HEK293 (cell line): ENCODE results near the gene RARRES2.

Experiments used
- AEBP2 ChIP-seq: fragments of 450-650 bp; formaldehyde crosslinking; IDR thresholded peaks from 2 replicates; pipeline ENCODE4 v1.5.1; 2016; ENCODE audit warnings: missing biosample characterization, missing genetic modification characterization, borderline replicate concordance
- HIC1 ChIP-seq: fragments of 450-650 bp; formaldehyde crosslinking; IDR thresholded peaks from 2 replicates; pipeline ENCODE4 v1.5.1; 2016; ENCODE audit warnings: missing biosample characterization, missing genetic modification characterization
- KLF10 ChIP-seq: fragments of 450-650 bp; IDR thresholded peaks from 2 replicates; pipeline ENCODE4 v1.5.1; 2018; ENCODE audit warnings: missing biosample characterization, mild to moderate bottlenecking, missing genetic modification characterization
- SETDB1 ChIP-seq: IDR thresholded peaks from one replicate; pipeline ENCODE4 v1.6.1; 2017; ENCODE audit warnings: mild to moderate bottlenecking, low read length, moderate library complexity, mixed read lengths; ENCODE audit not compliant: insufficient read length
- ZBTB11 ChIP-seq: fragments of 450-650 bp; formaldehyde crosslinking; conservative IDR thresholded peaks from 2 replicates; pipeline ENCODE4 v1.5.1; 2016; ENCODE audit warnings: low read depth, missing biosample characterization, missing genetic modification characterization
- ZBTB49 ChIP-seq: fragments of 450-650 bp; formaldehyde crosslinking; IDR thresholded peaks from 2 replicates; pipeline ENCODE4 v1.5.1; 2016; ENCODE audit warnings: missing biosample characterization, missing genetic modification characterization, low read depth
- ZNF19 ChIP-seq: fragments of 450-650 bp; formaldehyde crosslinking; IDR thresholded peaks from 2 replicates; pipeline ENCODE4; 2016; ENCODE audit warnings: missing biosample characterization, missing genetic modification characterization, low read depth
- ZNF202 ChIP-seq: fragments of 450-650 bp; formaldehyde crosslinking; IDR thresholded peaks from 2 replicates; pipeline ENCODE4 v1.5.1; 2016; ENCODE audit warnings: missing biosample characterization, missing genetic modification characterization, borderline replicate concordance
- ZNF324 ChIP-seq: fragments of 450-650 bp; formaldehyde crosslinking; IDR thresholded peaks from 2 replicates; pipeline ENCODE4 v1.5.1; 2016; ENCODE audit warnings: missing biosample characterization, missing genetic modification characterization
- ZNF362 ChIP-seq: fragments of 450-650 bp; formaldehyde crosslinking; IDR thresholded peaks from 2 replicates; pipeline ENCODE4 v1.5.1; 2016; ENCODE audit warnings: missing biosample characterization, missing genetic modification characterization
- ZNF404 ChIP-seq: fragments of 450-650 bp; formaldehyde crosslinking; IDR thresholded peaks from 2 replicates; pipeline ENCODE4 v1.5.1; 2017; ENCODE audit warnings: missing biosample characterization, missing genetic modification characterization
- ZNF423 ChIP-seq: fragments of 450-650 bp; formaldehyde crosslinking; IDR thresholded peaks from 2 replicates; pipeline ENCODE4 v1.5.1; 2016; ENCODE audit warnings: missing biosample characterization, missing genetic modification characterization
- ZNF426 ChIP-seq: fragments of 450-650 bp; formaldehyde crosslinking; IDR thresholded peaks from 2 replicates; pipeline ENCODE4 v1.5.1; 2017; ENCODE audit warnings: missing biosample characterization, missing genetic modification characterization, mild to moderate bottlenecking, inconsistent platforms, moderate library complexity
- ZNF433 ChIP-seq: fragments of 450-650 bp; formaldehyde crosslinking; IDR thresholded peaks from 2 replicates; pipeline ENCODE4 v1.5.1; 2016; ENCODE audit warnings: missing biosample characterization, missing genetic modification characterization, low read depth
- ZNF501 ChIP-seq: fragments of 450-650 bp; formaldehyde crosslinking; IDR thresholded peaks from 2 replicates; pipeline ENCODE4 v1.5.1; 2016; ENCODE audit warnings: missing biosample characterization, missing genetic modification characterization
- ZNF510 ChIP-seq: fragments of 450-650 bp; formaldehyde crosslinking; IDR thresholded peaks from 2 replicates; pipeline ENCODE4 v1.5.1; 2018; ENCODE audit warnings: mild to moderate bottlenecking, missing genetic modification characterization, missing biosample characterization; ENCODE audit not compliant: insufficient replicate concordance
- ZNF555 ChIP-seq: fragments of 450-650 bp; formaldehyde crosslinking; conservative IDR thresholded peaks from 2 replicates; pipeline ENCODE4 v1.5.1; 2017; ENCODE audit warnings: missing biosample characterization, mild to moderate bottlenecking, missing genetic modification characterization, inconsistent platforms
- ZNF561 ChIP-seq: fragments of 450-650 bp; IDR thresholded peaks from 2 replicates; pipeline ENCODE4 v1.5.1; 2018; ENCODE audit warnings: missing biosample characterization, missing genetic modification characterization, borderline replicate concordance
- ZNF600 ChIP-seq: fragments of 450-650 bp; formaldehyde crosslinking; IDR thresholded peaks from 2 replicates; pipeline ENCODE4 v1.5.1; 2016; ENCODE audit warnings: missing biosample characterization, missing genetic modification characterization
- ZNF629 ChIP-seq: fragments of 450-650 bp; formaldehyde crosslinking; IDR thresholded peaks from 2 replicates; pipeline ENCODE4 v1.5.1; 2017; ENCODE audit warnings: missing biosample characterization, missing genetic modification characterization
- ZNF704 ChIP-seq: fragments of 450-650 bp; formaldehyde crosslinking; IDR thresholded peaks from 2 replicates; pipeline ENCODE4 v1.5.1; 2016; ENCODE audit warnings: missing biosample characterization, missing genetic modification characterization
- ZSCAN4 ChIP-seq: fragments of 450-650 bp; formaldehyde crosslinking; IDR thresholded peaks from 2 replicates; pipeline ENCODE4 v1.5.1; 2017; ENCODE audit warnings: missing biosample characterization, missing genetic modification characterization
- TF ChIP-seq, protein P1 (sequence below): fragments of 450-650 bp; formaldehyde crosslinking; IDR thresholded peaks from 2 replicates; pipeline ENCODE4 v1.5.1; 2016; ENCODE audit warnings: missing biosample characterization, missing genetic modification characterization

RARRES2 gene

DNA sequence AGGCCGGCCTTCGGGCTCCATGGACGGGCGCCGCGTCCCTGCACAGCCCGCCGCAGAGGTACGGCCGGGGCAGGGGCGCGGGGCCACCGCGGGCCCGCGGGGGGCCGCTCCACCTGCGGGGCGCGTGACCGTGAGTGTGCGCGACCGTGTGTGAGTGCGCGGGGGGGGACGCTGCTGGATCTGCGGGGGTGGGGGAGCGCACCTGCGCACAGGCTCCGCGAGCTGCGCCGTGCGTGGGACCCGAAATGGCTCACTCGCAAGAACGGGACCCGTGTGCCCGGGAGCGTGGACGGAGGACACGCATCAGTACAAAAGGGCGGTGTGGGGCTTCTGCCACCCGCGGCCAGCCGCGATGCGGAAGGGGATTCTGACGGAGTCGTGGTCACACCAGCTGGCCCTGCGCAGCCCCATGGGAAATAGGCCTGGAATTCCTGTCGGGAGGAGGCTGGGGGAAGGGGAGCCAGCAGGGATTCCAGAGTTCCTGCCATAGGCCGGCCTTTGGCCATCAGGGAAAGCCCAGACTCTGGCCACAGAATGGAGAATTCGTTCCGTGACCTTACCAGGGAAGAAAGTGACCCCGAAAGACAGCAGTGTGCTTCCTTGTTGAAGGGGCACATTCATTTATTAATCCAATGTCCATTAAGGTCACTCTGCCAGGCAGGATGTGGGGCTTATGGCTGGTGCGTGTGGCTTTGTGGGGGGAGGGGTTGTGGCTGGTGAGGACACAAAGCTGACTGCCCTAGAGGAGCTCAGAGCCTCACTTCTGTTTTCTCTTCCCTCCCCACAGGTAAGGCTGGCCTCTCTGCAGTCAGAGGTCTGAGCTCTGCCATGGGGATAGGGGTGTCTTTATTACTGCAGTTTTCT is 27.7 kb upstream of the RARRES2 start (continued):
- TF ChIP-seq ZNF704 (tag by site-specific recombination) (no peak), ZSCAN4 (no peak), ZNF423 (tag by site-specific recombination) (peak; percentile 37; the same call in 1 of the 2 replicates), ZNF629 (tag by site-specific recombination) (peak; percentile 16; the same call in 1 of the 2 replicates), ZNF324 (tag by site-specific recombination) (no peak), ZNF426 (tag by site-specific recombination) (no peak), AEBP2 (tag by site-specific recombination) (no peak), ZNF404 (tag by site-specific recombination) (no peak), ZNF202 (tag by site-specific recombination) (no peak), ZBTB11 (tag by site-specific recombination) (0 out of 2 replicates have a peak, but pooled peaks have one; percentile 19), ZBTB49 (tag by site-specific recombination) (no peak), ZNF19 (tag by site-specific recombination) (no peak), ZNF510 (tag by site-specific recombination) (no peak), ZNF433 (no peak), ZNF362 (tag by site-specific recombination) (no peak), ZNF501 (tag by site-specific recombination) (peak; percentile 32; the same call in 1 of the 2 replicates), HIC1 (tag by site-specific recombination) (0 out of 2 replicates have a peak, but pooled peaks have one; percentile 30), ZNF600 (0 out of 2 replicates have a peak, but pooled peaks have one; percentile 31), KLF10 (tag by site-specific recombination) (no peak), SETDB1 (no peak), ZNF561 (tag by site-specific recombination) (no peak), ZNF555 (tag by site-specific recombination) (no peak)
- TF ChIP-seq, protein P1, sequence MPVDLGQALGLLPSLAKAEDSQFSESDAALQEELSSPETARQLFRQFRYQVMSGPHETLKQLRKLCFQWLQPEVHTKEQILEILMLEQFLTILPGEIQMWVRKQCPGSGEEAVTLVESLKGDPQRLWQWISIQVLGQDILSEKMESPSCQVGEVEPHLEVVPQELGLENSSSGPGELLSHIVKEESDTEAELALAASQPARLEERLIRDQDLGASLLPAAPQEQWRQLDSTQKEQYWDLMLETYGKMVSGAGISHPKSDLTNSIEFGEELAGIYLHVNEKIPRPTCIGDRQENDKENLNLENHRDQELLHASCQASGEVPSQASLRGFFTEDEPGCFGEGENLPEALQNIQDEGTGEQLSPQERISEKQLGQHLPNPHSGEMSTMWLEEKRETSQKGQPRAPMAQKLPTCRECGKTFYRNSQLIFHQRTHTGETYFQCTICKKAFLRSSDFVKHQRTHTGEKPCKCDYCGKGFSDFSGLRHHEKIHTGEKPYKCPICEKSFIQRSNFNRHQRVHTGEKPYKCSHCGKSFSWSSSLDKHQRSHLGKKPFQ (tag by site-specific recombination), result peak; percentile 86
